HepG2 (cell line): Measurements from ENCODE around the gene GNB1. TPM values are rescaled to one million over a fixed set of nuclear protein-coding genes. Genes with fewer than 3 reads are reported as not detected.
A peak's percentile ranks its signal among the peaks of the same experiment; 100 is the strongest.

ENCODE experiments used
- ATAC-seq: fragments of 200-7000 bp; cut with Tn5 transposase; 3 replicates; pipeline ENCODE4 v1.9.1; 2020; ENCODE audit warnings: mild to moderate bottlenecking, moderate library complexity
- BruUV-seq: library from RNA; stranded (reverse); fragments of 400-500 nt; replicated peaks from 2 replicates; lab custom pipeline; 2021; lab: Mats Ljungman, UMichigan
- CTCF ChIA-PET: fragments of 300-600 bp; formaldehyde crosslinking; extraction: SDS; loops from one replicate; lab custom pipeline; 2021; ENCODE audit warnings: low total read pairs, inconsistent platforms, low intra/inter-chr PET ratio; lab: Yijun Ruan, JAX
- POLR2A ChIA-PET: fragments of 350-600 bp; sonication (Branson Sonifier 250); formaldehyde crosslinking; loops from one replicate; lab custom pipeline; 2020; ENCODE audit warnings: antibody characterized with exemption, inconsistent platforms; lab: Yijun Ruan, JAX
- DNase-seq: peaks from one replicate; pipeline ENCODE4 v3.0.0-alpha.2; 2015; ENCODE audit warnings: low spot score
- FAIRE-seq: peaks from 3 replicates; lab custom pipeline; 2011; peaks lifted over from hg19 to GRCh38; lab: Jason Lieb, UNC
- H2AFZ ChIP-seq: one replicate; pipeline ENCODE4 v1.6.1; 2011; ENCODE audit warnings: low read length, inconsistent platforms
- H3K27ac ChIP-seq: fragments of 300-600 bp; 3 replicates; pipeline ENCODE4 v1.8.0; 2011; ENCODE audit warnings: mixed run types, mild to moderate bottlenecking, mixed read lengths, low read length, inconsistent platforms; ENCODE audit not compliant: insufficient read depth; ENCODE audit errors: extremely low read length
- H3K27me3 ChIP-seq, 2 experiments: fragments of 200-600 bp in 1 of 2; 2 replicates in 1 of 2; 3 replicates in 1 of 2; pipeline versions ENCODE4 v1.6.0 to v1.8.0; 2011; ENCODE audit warnings: low read length in 2 of 2, mild to moderate bottlenecking in 2 of 2, moderate library complexity in 2 of 2, inconsistent platforms in 1 of 2; ENCODE audit not compliant: insufficient read depth in 2 of 2, control insufficient read depth in 1 of 2
- H3K36me3 ChIP-seq, 2 experiments: fragments of 200-600 bp in 1 of 2; replicated peaks in 1 of 2; 2 replicates in 1 of 2; 3 replicates in 1 of 2; pipeline versions ENCODE4 v1.5.1 to v1.8.0; 2011; ENCODE audit warnings: low read length in 2 of 2, inconsistent platforms in 1 of 2; ENCODE audit not compliant: insufficient read depth in 2 of 2, control insufficient read depth in 1 of 2
- H3K4me1 ChIP-seq: 2 replicates; pipeline ENCODE4 v1.5.1; 2012; ENCODE audit warnings: low read length, inconsistent platforms; ENCODE audit not compliant: insufficient read depth
- H3K4me2 ChIP-seq: 2 replicates; pipeline ENCODE4 v1.6.0; 2011; ENCODE audit warnings: low read depth, low read length, inconsistent platforms
- H3K4me3 ChIP-seq, 3 experiments: fragments of 200-600 bp in 1 of 3; sonication (generic), shearing (Covaris generic) in 1 of 3; replicated peaks in 1 of 3; 2 replicates each; pipeline ENCODE4 v1.5.1; 2011 to 2016; ENCODE audit warnings: low read length in 3 of 3, inconsistent platforms in 2 of 3, low read depth in 2 of 3, mild to moderate bottlenecking in 2 of 3, control low read depth in 1 of 3, mixed read lengths in 1 of 3; ENCODE audit not compliant: insufficient read depth in 1 of 3
- H3K79me2 ChIP-seq: one replicate; pipeline ENCODE4 v1.6.1; 2011; ENCODE audit warnings: low read length, inconsistent platforms; ENCODE audit not compliant: insufficient read depth
- H3K9ac ChIP-seq: 2 replicates; pipeline ENCODE4 v1.6.0; 2011; ENCODE audit warnings: mild to moderate bottlenecking, low read depth, low read length, inconsistent platforms; ENCODE audit not compliant: insufficient read depth
- H3K9me3 ChIP-seq: 2 replicates; pipeline ENCODE4 v1.5.1; 2012; ENCODE audit warnings: mild to moderate bottlenecking, low read length
- H4K20me1 ChIP-seq: 2 replicates; pipeline ENCODE4 v1.6.0; 2011; ENCODE audit warnings: inconsistent platforms, mild to moderate bottlenecking, low read length, moderate library complexity; ENCODE audit not compliant: insufficient read depth
- AGO2 ChIP-seq: fragments of 200-400 bp; formaldehyde crosslinking; optimal IDR thresholded peaks from 2 replicates; pipeline ENCODE3; 2017; ENCODE audit warnings: mild to moderate bottlenecking, low read depth, low read length, moderate library complexity
- CREM ChIP-seq, 2 experiments: sonication (generic) in 1 of 2; formaldehyde crosslinking in 1 of 2; IDR thresholded peaks; 2 replicates each; pipeline versions ENCODE4 v1.4.0 to v1.6.1; 2016 to 2020; ENCODE audit warnings: antibody characterized with exemption in 1 of 2, mild to moderate bottlenecking in 1 of 2, missing genetic modification reagents in 1 of 2
- CTCF ChIP-seq: sonication (generic); formaldehyde crosslinking; IDR thresholded peaks from 2 replicates; pipeline ENCODE4 v1.5.0; 2020; ENCODE audit warnings: mild to moderate bottlenecking, missing genetic modification reagents, moderate library complexity
- GRHL1 ChIP-seq: sonication (generic); formaldehyde crosslinking; conservative IDR thresholded peaks from 2 replicates; pipeline ENCODE4 v1.8.0; 2022; ENCODE audit warnings: missing genetic modification reagents
- RBM22 ChIP-seq: fragments of 200-400 bp; formaldehyde crosslinking; optimal IDR thresholded peaks from 2 replicates; pipeline ENCODE3; 2017; ENCODE audit warnings: mild to moderate bottlenecking, low read length, moderate library complexity
- RFXAP ChIP-seq: sonication (generic); formaldehyde crosslinking; IDR thresholded peaks from 2 replicates; pipeline ENCODE4 v1.4.0; 2020; ENCODE audit warnings: missing genetic modification reagents, borderline replicate concordance
- STAG1 ChIP-seq: sonication (generic); formaldehyde crosslinking; IDR thresholded peaks from 2 replicates; pipeline ENCODE4 v1.4.0; 2020; ENCODE audit warnings: missing genetic modification reagents
- ZEB1 ChIP-seq: IDR thresholded peaks from 2 replicates; pipeline ENCODE4 v1.6.1; 2012; ENCODE audit warnings: mild to moderate bottlenecking, low read depth, inconsistent platforms; ENCODE audit not compliant: insufficient replicate concordance
- ZNF33A ChIP-seq: sonication (generic); formaldehyde crosslinking; IDR thresholded peaks from 2 replicates; pipeline ENCODE4 v1.5.1; 2020; ENCODE audit warnings: missing genetic modification reagents, mild to moderate bottlenecking, moderate library complexity, borderline replicate concordance
- WGBS: methylation state at CpG from one replicate; pipeline ENCODE4 v1.1.6; 2017; ENCODE audit warnings: low lambda C conversion rate; 5-methylcytosine and 5-hydroxymethylcytosine counted together
- in situ Hi-C: cut with HindIII; loops from 2 replicates; pipeline ENCODE4 v1.10.0; 2017; ENCODE audit warnings: low pct_unique_long_range_greater_than_20kb; ENCODE audit not compliant: extremely low pct_ligation_motif_present
- intact Hi-C: fragments of 100-400 bp; cut with micrococcal nuclease; formaldehyde crosslinking; loops from one replicate; pipeline ENCODE4 v1.10.0; 2022; ENCODE audit not compliant: unreplicated experiment
- polyA plus RNA-seq, 8 experiments: library from polyadenylated mRNA; depleted of rRNA in 3 of 8; stranded (reverse) in 7 of 8; unstranded in 1 of 8; fragments of >200 nt; fragmentation: Illumina TruSeq in 4 of 8; extraction: Trizol in 4 of 8; gene quantifications; 2 replicates each; pipeline versions ENCODE4 v1.2.1 to v1.2.3, GENCODE V29; 2011 to 2016; ENCODE audit warnings: low read depth in 4 of 8, missing spikeins in 1 of 8, mixed read lengths in 1 of 8; ENCODE audit not compliant: insufficient read depth in 1 of 8
- total RNA-seq, 5 experiments: library from RNA; depleted of rRNA; stranded (reverse); fragments of >200 nt; fragmentation: Illumina TruSeq; extraction: Trizol; gene quantifications; 2 replicates each; pipeline ENCODE4 v1.2.3, GENCODE V29; 2016; ENCODE audit warnings: low read depth in 1 of 5

Gene GNB1
- total and polyA plus RNA-seq, 2 of the 13 experiments (the other 11 are each of a cell fraction or from before 2014, with no cell fraction given): 66.2 to 327 TPM

- ATAC-seq: peak; percentile 52
- DNase-seq: no peak
- FAIRE-seq: no peak
- Histone ChIP-seq H3K27me3 (no peaks in the 10 kb centered on the region), H4K20me1 (no peaks in the 10 kb centered on the region), H3K9me3 (no peaks in the 10 kb centered on the region), H3K4me1 (no peaks in the 10 kb centered on the region), H3K9ac (no peak overlapping the region), H2AFZ (no peak overlapping the region), H3K36me3 (peaks cover 38 to 77% of the 10 kb centered on the region in 2 experiments), H3K4me3 (no peak overlapping the region), H3K4me2 (no peak overlapping the region), H3K79me2 (peaks cover 9% of the 10 kb centered on the region), H3K27ac (no peak overlapping the region)
- CTCF ChIA-PET: no interaction called here
- intact Hi-C loops (no loop called here), in situ Hi-C loops (no loop called here)
- WGBS: 97% methylated on average over 5 of the region's 5 CpGs
- POLR2A ChIA-PET: no interaction called here
- TF ChIP-seq ZNF33A: no peak
- TF ChIP-seq RBM22: peak; percentile 35
- TF ChIP-seq ZEB1: no peak
- TF ChIP-seq STAG1 (CRISPR knock-in tag): peak; percentile 30
- peak; percentile 59 for TF ChIP-seq CTCF
- BruUV-seq: no TSS peak
These were observed 94.4 kb downstream of the GNB1 start for GRCh38 chr1:1796466-1796865.

GRCh38 chr1:1794999-1795398, 95.9 kb downstream of the GNB1 start:
- in situ Hi-C loops: no loop called here

More at GRCh38 chr1:1794999-1795398, 95.9 kb downstream of the GNB1 start:
- ChIA-PET CTCF (no interaction called here), POLR2A (no interaction called here)
- no peak overlapping the region for H2AFZ ChIP-seq
- H4K20me1 ChIP-seq: no peaks in the 10 kb centered on the region
- no peak overlapping the region for H3K4me2 ChIP-seq
- no peaks in the 10 kb centered on the region for H3K9me3 ChIP-seq
- no peak overlapping the region for H3K9ac ChIP-seq
- 91% methylated on average over 10 of the region's 10 CpGs for WGBS
- H3K4me3 ChIP-seq: no peak overlapping the region
- BruUV-seq: no TSS peak
- ATAC-seq (peak; percentile 54), FAIRE-seq (no peak), DNase-seq (no peak)
- H3K27me3 ChIP-seq: no peaks in the 10 kb centered on the region
- H3K4me1 ChIP-seq: no peaks in the 10 kb centered on the region
- H3K27ac ChIP-seq: no peak overlapping the region
- intact Hi-C loops: no loop called here
- H3K36me3 ChIP-seq: peaks cover 46 to 75% of the 10 kb centered on the region in 2 experiments
- H3K79me2 ChIP-seq: peaks cover 4% of the 10 kb centered on the region
- TF ChIP-seq RFXAP (CRISPR knock-in tag) (no peak), CREM (IDR thresholded peaks at IDR 0.05) (no peak), CREM (CRISPR knock-in tag; IDR thresholded peaks at IDR 0.05) (no peak), AGO2 (peak; percentile 56), GRHL1 (CRISPR knock-in tag) (no peak), CTCF (peak; percentile 38)
